Rectal smooth muscle tissue (tissue), 1 donor: ENCODE measurements around the gene ANKS1A.
A peak's percentile ranks its signal among the peaks of the same experiment; 100 is the strongest.
"Not testable (repeated sequence)": the region's sequence is repeated elsewhere in the genome, so short reads cannot be mapped to it uniquely, and the experiment has no call there.

ENCODE experiments used
- H3K27ac ChIP-seq: one replicate; pipeline ENCODE4 v1.7.0; 2013; ENCODE audit warnings: low read depth, low read length, inconsistent platforms
- H3K27me3 ChIP-seq: one replicate; pipeline ENCODE4 v1.7.0; 2013; ENCODE audit warnings: low read length; ENCODE audit not compliant: control insufficient read depth, insufficient read depth
- H3K36me3 ChIP-seq: one replicate; pipeline ENCODE4 v1.7.0; 2013; ENCODE audit warnings: low read length; ENCODE audit not compliant: control insufficient read depth, insufficient read depth
- H3K4me1 ChIP-seq: one replicate; pipeline ENCODE4 v1.7.0; 2013; ENCODE audit warnings: low read length; ENCODE audit not compliant: control insufficient read depth, insufficient read depth
- H3K4me3 ChIP-seq: one replicate; pipeline ENCODE4 v1.7.0; 2013; ENCODE audit warnings: low read length
- H3K9ac ChIP-seq: one replicate; pipeline ENCODE4 v1.7.0; 2013; ENCODE audit warnings: low read length

Gene ANKS1A

GRCh38 chr6:34866509-34866908, 22.5 kb upstream of the ANKS1A start:
- Histone ChIP-seq H3K27ac (no peak overlapping the region), H3K9ac (no peak overlapping the region), H3K36me3 (peaks cover 20% of the 10 kb centered on the region)

GRCh38 chr6:34867484-34867883, 21.6 kb upstream of the ANKS1A start:
- peaks cover 27% of the 10 kb centered on the region for H3K36me3 ChIP-seq
- H3K4me3 ChIP-seq, result no peak overlapping the region
- no peaks in the 10 kb centered on the region for H3K27me3 ChIP-seq
- H3K27ac ChIP-seq, result no peak overlapping the region
- H3K9ac ChIP-seq, result no peak overlapping the region
- peaks cover 11% of the 10 kb centered on the region for H3K4me1 ChIP-seq

More at GRCh38 chr6:34866509-34866908, 22.5 kb upstream of the ANKS1A start:
- no peak overlapping the region for H3K4me3 ChIP-seq
- peaks cover 11% of the 10 kb centered on the region for H3K4me1 ChIP-seq
- no peaks in the 10 kb centered on the region for H3K27me3 ChIP-seq

GRCh38 chr6:34871853-34872252, 17.2 kb upstream of the ANKS1A start:
- no peaks in the 10 kb centered on the region for H3K27me3 ChIP-seq
- H3K4me1 ChIP-seq, result no peaks in the 10 kb centered on the region
- H3K9ac ChIP-seq, result no peak overlapping the region
- peaks cover 26% of the 10 kb centered on the region for H3K36me3 ChIP-seq
- H3K4me3 ChIP-seq, result no peak overlapping the region
- H3K27ac ChIP-seq, result no peak overlapping the region

- no peak overlapping the region for H3K4me3 ChIP-seq
- no peaks in the 10 kb centered on the region for H3K27me3 ChIP-seq
- H3K9ac ChIP-seq, result no peak overlapping the region
- peaks cover 23% of the 10 kb centered on the region for H3K36me3 ChIP-seq
- no peak overlapping the region for H3K27ac ChIP-seq
- H3K4me1 ChIP-seq, result no peaks in the 10 kb centered on the region
Measured at GRCh38 chr6:34872332-34872731, 16.7 kb upstream of the ANKS1A start.

- peaks cover 24% of the 10 kb centered on the region for H3K36me3 ChIP-seq
- H3K27me3 ChIP-seq, result no peaks in the 10 kb centered on the region
- no peaks in the 10 kb centered on the region for H3K4me1 ChIP-seq
- no peak overlapping the region for H3K9ac ChIP-seq
- no peak overlapping the region for H3K4me3 ChIP-seq
- no peak overlapping the region for H3K27ac ChIP-seq
Measured at GRCh38 chr6:34875292-34876213, 13.5 kb upstream of the ANKS1A start.

- Histone ChIP-seq H3K27me3 (no peaks in the 10 kb centered on the region), H3K36me3 (peaks cover 16% of the 10 kb centered on the region), H3K4me1 (no peaks in the 10 kb centered on the region), H3K9ac (no peak overlapping the region), H3K4me3 (no peak overlapping the region), H3K27ac (no peak overlapping the region)
Measured at GRCh38 chr6:34876472-34876871, 12.6 kb upstream of the ANKS1A start.

- Histone ChIP-seq H3K27ac (no peak overlapping the region), H3K27me3 (no peaks in the 10 kb centered on the region), H3K9ac (no peak overlapping the region), H3K4me1 (no peaks in the 10 kb centered on the region), H3K4me3 (no peak overlapping the region), H3K36me3 (peaks cover 10% of the 10 kb centered on the region)
Measured at GRCh38 chr6:34877259-34877658, 11.8 kb upstream of the ANKS1A start.

- no peak overlapping the region for H3K9ac ChIP-seq
- H3K27ac ChIP-seq, result no peak overlapping the region
- peaks cover 5% of the 10 kb centered on the region for H3K36me3 ChIP-seq
- H3K27me3 ChIP-seq, result no peaks in the 10 kb centered on the region
- H3K4me1 ChIP-seq, result no peaks in the 10 kb centered on the region
- H3K4me3 ChIP-seq, result no peak overlapping the region
Measured at GRCh38 chr6:34877869-34878485, 11.1 kb upstream of the ANKS1A start.

GRCh38 chr6:34884073-34884472, 5.0 kb upstream of the ANKS1A start:
- H3K27ac ChIP-seq, H3K4me1 ChIP-seq, H3K9ac ChIP-seq, H3K36me3 ChIP-seq, H3K27me3 ChIP-seq, H3K4me3 ChIP-seq: not testable (repeated sequence)

GRCh38 chr6:34884996-34885395, 4.1 kb upstream of the ANKS1A start:
- H3K36me3 ChIP-seq, result peaks cover 2% of the 10 kb centered on the region
- no peak overlapping the region for H3K9ac ChIP-seq
- no peaks in the 10 kb centered on the region for H3K27me3 ChIP-seq
- no peak overlapping the region for H3K27ac ChIP-seq
- H3K4me1 ChIP-seq, result peaks cover 8% of the 10 kb centered on the region
- H3K4me3 ChIP-seq, result no peak overlapping the region

- H3K4me1 ChIP-seq, H3K36me3 ChIP-seq, H3K9ac ChIP-seq, H3K4me3 ChIP-seq, H3K27ac ChIP-seq, H3K27me3 ChIP-seq: not testable (repeated sequence)
Measured at GRCh38 chr6:34885837-34886236, 3.2 kb upstream of the ANKS1A start.

GRCh38 chr6:34887753-34888513, 1.1 kb upstream of the ANKS1A start, which contains the start of gene TAF11:
TAF11 (minus strand) TSS chr6:34888042; CDS start chr6:34887957, 85 bp downstream.
- peak within 1 kb of the TSS; percentile 75 for H3K27ac ChIP-seq
- H3K36me3 ChIP-seq, result no peaks in the 10 kb centered on the region
- peak within 1 kb of the TSS; percentile 80 for H3K9ac ChIP-seq
- no peaks in the 10 kb centered on the region for H3K27me3 ChIP-seq
- H3K4me1 ChIP-seq, result peaks cover 8% of the 10 kb centered on the region
- peak within 1 kb of the TSS; percentile 88 for H3K4me3 ChIP-seq
